HepG2 (cell line): ENCODE measurements around the gene TBCE. TPM values are rescaled to one million over a fixed set of nuclear protein-coding genes. Genes with fewer than 3 reads are reported as not detected.

Experiments
- ATAC-seq: fragments of 200-7000 bp; cut with Tn5 transposase; 3 replicates; pipeline ENCODE4 v1.9.1; 2020; ENCODE audit warnings: mild to moderate bottlenecking, moderate library complexity
- BruUV-seq: library from RNA; stranded (reverse); fragments of 400-500 nt; replicated peaks from 2 replicates; lab custom pipeline; 2021; lab: Mats Ljungman, UMichigan
- CTCF ChIA-PET: fragments of 300-600 bp; formaldehyde crosslinking; extraction: SDS; loops from one replicate; lab custom pipeline; 2021; ENCODE audit warnings: low total read pairs, inconsistent platforms, low intra/inter-chr PET ratio; lab: Yijun Ruan, JAX
- POLR2A ChIA-PET: fragments of 350-600 bp; sonication (Branson Sonifier 250); formaldehyde crosslinking; loops from one replicate; lab custom pipeline; 2020; ENCODE audit warnings: antibody characterized with exemption, inconsistent platforms; lab: Yijun Ruan, JAX
- DNase-seq: peaks from one replicate; pipeline ENCODE4 v3.0.0-alpha.2; 2015; ENCODE audit warnings: low spot score
- FAIRE-seq: peaks from 3 replicates; lab custom pipeline; 2011; peaks lifted over from hg19 to GRCh38; lab: Jason Lieb, UNC
- H2AFZ ChIP-seq: one replicate; pipeline ENCODE4 v1.6.1; 2011; ENCODE audit warnings: low read length, inconsistent platforms
- H3K27ac ChIP-seq: fragments of 300-600 bp; 3 replicates; pipeline ENCODE4 v1.8.0; 2011; ENCODE audit warnings: mixed run types, mild to moderate bottlenecking, mixed read lengths, low read length, inconsistent platforms; ENCODE audit not compliant: insufficient read depth; ENCODE audit errors: extremely low read length
- H3K27me3 ChIP-seq, 2 experiments: fragments of 200-600 bp in 1 of 2; 2 replicates in 1 of 2; 3 replicates in 1 of 2; pipeline versions ENCODE4 v1.6.0 to v1.8.0; 2011; ENCODE audit warnings: low read length in 2 of 2, mild to moderate bottlenecking in 2 of 2, moderate library complexity in 2 of 2, inconsistent platforms in 1 of 2; ENCODE audit not compliant: insufficient read depth in 2 of 2, control insufficient read depth in 1 of 2
- H3K36me3 ChIP-seq, 2 experiments: fragments of 200-600 bp in 1 of 2; replicated peaks in 1 of 2; 2 replicates in 1 of 2; 3 replicates in 1 of 2; pipeline versions ENCODE4 v1.5.1 to v1.8.0; 2011; ENCODE audit warnings: low read length in 2 of 2, inconsistent platforms in 1 of 2; ENCODE audit not compliant: insufficient read depth in 2 of 2, control insufficient read depth in 1 of 2
- H3K4me1 ChIP-seq: 2 replicates; pipeline ENCODE4 v1.5.1; 2012; ENCODE audit warnings: low read length, inconsistent platforms; ENCODE audit not compliant: insufficient read depth
- H3K4me2 ChIP-seq: 2 replicates; pipeline ENCODE4 v1.6.0; 2011; ENCODE audit warnings: low read depth, low read length, inconsistent platforms
- H3K4me3 ChIP-seq, 3 experiments: fragments of 200-600 bp in 1 of 3; sonication (generic), shearing (Covaris generic) in 1 of 3; replicated peaks in 1 of 3; 2 replicates each; pipeline ENCODE4 v1.5.1; 2011 to 2016; ENCODE audit warnings: low read length in 3 of 3, inconsistent platforms in 2 of 3, low read depth in 2 of 3, mild to moderate bottlenecking in 2 of 3, control low read depth in 1 of 3, mixed read lengths in 1 of 3; ENCODE audit not compliant: insufficient read depth in 1 of 3
- H3K79me2 ChIP-seq: one replicate; pipeline ENCODE4 v1.6.1; 2011; ENCODE audit warnings: low read length, inconsistent platforms; ENCODE audit not compliant: insufficient read depth
- H3K9ac ChIP-seq: 2 replicates; pipeline ENCODE4 v1.6.0; 2011; ENCODE audit warnings: mild to moderate bottlenecking, low read depth, low read length, inconsistent platforms; ENCODE audit not compliant: insufficient read depth
- H3K9me3 ChIP-seq: 2 replicates; pipeline ENCODE4 v1.5.1; 2012; ENCODE audit warnings: mild to moderate bottlenecking, low read length
- H4K20me1 ChIP-seq: 2 replicates; pipeline ENCODE4 v1.6.0; 2011; ENCODE audit warnings: inconsistent platforms, mild to moderate bottlenecking, low read length, moderate library complexity; ENCODE audit not compliant: insufficient read depth
- ADNP ChIP-seq: sonication (generic); formaldehyde crosslinking; IDR thresholded peaks from 2 replicates; pipeline ENCODE4 v1.4.0; 2020; ENCODE audit warnings: missing genetic modification reagents
- PRDM10 ChIP-seq: sonication (generic); formaldehyde crosslinking; IDR thresholded peaks from 2 replicates; pipeline ENCODE4 v1.4.0; 2020; ENCODE audit warnings: low read depth, missing genetic modification reagents
- ZNF180 ChIP-seq: sonication (generic); formaldehyde crosslinking; IDR thresholded peaks from 2 replicates; pipeline ENCODE4 v1.4.0; 2020; ENCODE audit warnings: low read depth, missing genetic modification reagents, borderline replicate concordance
- ZNF30 ChIP-seq: sonication (generic); formaldehyde crosslinking; IDR thresholded peaks from 2 replicates; pipeline ENCODE4 v1.5.0; 2020; ENCODE audit warnings: mild to moderate bottlenecking, missing genetic modification reagents
- WGBS: methylation state at CpG from one replicate; pipeline ENCODE4 v1.1.6; 2017; ENCODE audit warnings: low lambda C conversion rate; 5-methylcytosine and 5-hydroxymethylcytosine counted together
- in situ Hi-C: cut with HindIII; loops from 2 replicates; pipeline ENCODE4 v1.10.0; 2017; ENCODE audit warnings: low pct_unique_long_range_greater_than_20kb; ENCODE audit not compliant: extremely low pct_ligation_motif_present
- intact Hi-C: fragments of 100-400 bp; cut with micrococcal nuclease; formaldehyde crosslinking; loops from one replicate; pipeline ENCODE4 v1.10.0; 2022; ENCODE audit not compliant: unreplicated experiment
- polyA plus RNA-seq, 8 experiments: library from polyadenylated mRNA; depleted of rRNA in 3 of 8; stranded (reverse) in 7 of 8; unstranded in 1 of 8; fragments of >200 nt; fragmentation: Illumina TruSeq in 4 of 8; extraction: Trizol in 4 of 8; gene quantifications; 2 replicates each; pipeline versions ENCODE4 v1.2.1 to v1.2.3, GENCODE V29; 2011 to 2016; ENCODE audit warnings: low read depth in 4 of 8, missing spikeins in 1 of 8, mixed read lengths in 1 of 8; ENCODE audit not compliant: insufficient read depth in 1 of 8
- total RNA-seq, 5 experiments: library from RNA; depleted of rRNA; stranded (reverse); fragments of >200 nt; fragmentation: Illumina TruSeq; extraction: Trizol; gene quantifications; 2 replicates each; pipeline ENCODE4 v1.2.3, GENCODE V29; 2016; ENCODE audit warnings: low read depth in 1 of 5
- TF ChIP-seq, protein P1 (sequence below): sonication (generic); formaldehyde crosslinking; IDR thresholded peaks from 2 replicates; pipeline ENCODE4 v1.4.0; 2020; ENCODE audit warnings: missing genetic modification reagents

TBCE gene
- total and polyA plus RNA-seq, 2 of the 13 experiments (the other 11 are each of a cell fraction or from before 2014, with no cell fraction given): 25.6 to 31.1 TPM

DNA sequence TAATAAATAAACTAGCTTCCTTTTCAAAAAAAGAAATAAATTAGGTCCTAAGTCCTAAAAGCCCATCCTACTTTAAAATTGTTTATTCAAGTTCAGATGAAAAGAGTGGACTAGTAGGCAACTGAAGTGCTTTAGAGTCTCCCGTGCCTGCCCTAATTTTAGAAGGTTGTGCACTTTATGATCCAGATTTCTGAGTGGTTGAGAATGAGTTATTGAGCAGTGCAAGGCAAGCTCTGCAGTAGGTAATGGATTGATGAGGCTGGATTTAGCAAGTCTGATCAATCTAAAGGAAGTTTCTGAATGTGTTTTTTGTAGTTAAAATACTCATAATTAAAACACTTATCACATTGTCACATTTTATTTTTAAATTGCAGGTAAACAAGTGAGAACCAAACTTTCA lies 25.9 kb upstream of the TBCE start:
- in situ Hi-C loops: no loop called here

DNA sequence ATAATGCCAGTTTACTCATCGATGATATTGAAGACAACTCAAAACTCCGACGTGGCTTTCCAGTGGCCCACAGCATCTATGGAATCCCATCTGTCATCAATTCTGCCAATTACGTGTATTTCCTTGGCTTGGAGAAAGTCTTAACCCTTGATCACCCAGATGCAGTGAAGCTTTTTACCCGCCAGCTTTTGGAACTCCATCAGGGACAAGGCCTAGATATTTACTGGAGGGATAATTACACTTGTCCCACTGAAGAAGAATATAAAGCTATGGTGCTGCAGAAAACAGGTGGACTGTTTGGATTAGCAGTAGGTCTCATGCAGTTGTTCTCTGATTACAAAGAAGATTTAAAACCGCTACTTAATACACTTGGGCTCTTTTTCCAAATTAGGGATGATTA lies 25.2 kb upstream of the TBCE start:
- FAIRE-seq (no peak), DNase-seq (no peak), ATAC-seq (no peak)
- Histone ChIP-seq H2AFZ (no peak overlapping the region), H4K20me1 (no peaks in the 10 kb centered on the region), H3K9me3 (no peaks in the 10 kb centered on the region), H3K27me3 (no peaks in the 10 kb centered on the region), H3K4me3 (no peak overlapping the region), H3K79me2 (no peaks in the 10 kb centered on the region), H3K27ac (no peak overlapping the region), H3K4me1 (no peaks in the 10 kb centered on the region), H3K9ac (no peak overlapping the region), H3K36me3 (peaks cover 3 to 23% of the 10 kb centered on the region in 2 experiments; a peak in 4 of 5 replicates), H3K4me2 (no peak overlapping the region)
- BruUV-seq: no TSS peak
- ChIA-PET POLR2A (no interaction called here), CTCF (no interaction called here)
- TF ChIP-seq PRDM10 (no peak), ADNP (CRISPR knock-in tag) (no peak), ZNF30 (CRISPR knock-in tag) (no peak)
- TF ChIP-seq, protein P1, sequence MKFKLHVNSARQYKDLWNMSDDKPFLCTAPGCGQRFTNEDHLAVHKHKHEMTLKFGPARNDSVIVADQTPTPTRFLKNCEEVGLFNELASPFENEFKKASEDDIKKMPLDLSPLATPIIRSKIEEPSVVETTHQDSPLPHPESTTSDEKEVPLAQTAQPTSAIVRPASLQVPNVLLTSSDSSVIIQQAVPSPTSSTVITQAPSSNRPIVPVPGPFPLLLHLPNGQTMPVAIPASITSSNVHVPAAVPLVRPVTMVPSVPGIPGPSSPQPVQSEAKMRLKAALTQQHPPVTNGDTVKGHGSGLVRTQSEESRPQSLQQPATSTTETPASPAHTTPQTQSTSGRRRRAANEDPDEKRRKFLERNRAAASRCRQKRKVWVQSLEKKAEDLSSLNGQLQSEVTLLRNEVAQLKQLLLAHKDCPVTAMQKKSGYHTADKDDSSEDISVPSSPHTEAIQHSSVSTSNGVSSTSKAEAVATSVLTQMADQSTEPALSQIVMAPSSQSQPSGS: no peak
- in situ Hi-C loops (no loop called here), intact Hi-C loops (no loop called here)
- WGBS: 94% methylated on average over 6 of the region's 6 CpGs

More for the DNA sequence above, 25.9 kb upstream of the TBCE start:
- DNase-seq: no peak
- TF ChIP-seq ZNF180 (CRISPR knock-in tag): no peak
- TF ChIP-seq, all 625 proteins: peak for 0
- POLR2A ChIA-PET: no interaction called here
- H3K9me3 ChIP-seq: no peaks in the 10 kb centered on the region
- FAIRE-seq: no peak
- no peaks in the 10 kb centered on the region for H4K20me1 ChIP-seq
- no peak overlapping the region for H3K9ac ChIP-seq
- no peaks in the 10 kb centered on the region for H3K27me3 ChIP-seq
- peaks cover 5 to 29% of the 10 kb centered on the region in 2 experiments; a peak in 4 of 5 replicates for H3K36me3 ChIP-seq
- H3K4me3 ChIP-seq: no peak overlapping the region
- no peaks in the 10 kb centered on the region for H3K79me2 ChIP-seq
- intact Hi-C loops: no loop called here
- CTCF ChIA-PET: no interaction called here
- no peak overlapping the region for H3K27ac ChIP-seq
- ATAC-seq: no peak
- H2AFZ ChIP-seq: no peak overlapping the region
- no peak overlapping the region for H3K4me2 ChIP-seq
- 89% methylated on average over 1 of the region's 1 CpG for WGBS
- no TSS peak for BruUV-seq
- H3K4me1 ChIP-seq: no peaks in the 10 kb centered on the region
